SK-N-SH treated with all-trans-retinoic acid at 6 μM for 48 hours (cell line): ENCODE results near the gene SLITRK3.

Experiments used
- ARNTL ChIP-seq: fragments of 450-650 bp; formaldehyde crosslinking; IDR thresholded peaks from 2 replicates; pipeline ENCODE4 v1.5.0; 2020; ENCODE audit warnings: low read depth, mild to moderate bottlenecking, moderate library complexity, borderline replicate concordance
- ISL1 ChIP-seq: fragments of 250-450 bp; sonication (Bioruptor Pico); IDR thresholded peaks from 2 replicates; pipeline ENCODE4 v2.1.2; 2022; ENCODE audit warnings: mild to moderate bottlenecking, moderate library complexity
- RARB ChIP-seq: fragments of 250-450 bp; sonication (Bioruptor Pico); IDR thresholded peaks from 2 replicates; pipeline ENCODE4 v1.8.0; 2021; ENCODE audit warnings: mild to moderate bottlenecking, moderate library complexity
- SNAI2 ChIP-seq: fragments of 250-450 bp; sonication (Bioruptor Pico); IDR thresholded peaks from 2 replicates; pipeline ENCODE4 v1.5.0; 2020; ENCODE audit warnings: mild to moderate bottlenecking, moderate library complexity
- TCF4 ChIP-seq: fragments of 250-450 bp; sonication (Bioruptor Pico); IDR thresholded peaks from 2 replicates; pipeline ENCODE4 v1.8.0; 2021; ENCODE audit warnings: mild to moderate bottlenecking, moderate library complexity, borderline replicate concordance
- TOX ChIP-seq: fragments of 250-450 bp; sonication (Bioruptor Pico); IDR thresholded peaks from 2 replicates; pipeline ENCODE4 v1.8.0; 2021; ENCODE audit warnings: mild to moderate bottlenecking, moderate library complexity, borderline replicate concordance
- ZFP3 ChIP-seq: fragments of 250-450 bp; sonication (Bioruptor Pico); IDR thresholded peaks from 2 replicates; pipeline ENCODE4 v1.5.0; 2020; ENCODE audit warnings: mild to moderate bottlenecking, moderate library complexity
- ZFP30 ChIP-seq: fragments of 450-650 bp; formaldehyde crosslinking; IDR thresholded peaks from 2 replicates; pipeline ENCODE4 v1.5.0; 2022; ENCODE audit warnings: mild to moderate bottlenecking, moderate library complexity
- ZNF565 ChIP-seq: fragments of 450-650 bp; formaldehyde crosslinking; conservative IDR thresholded peaks from 2 replicates; pipeline ENCODE4 v1.5.0; 2020; ENCODE audit warnings: low read depth, mild to moderate bottlenecking, moderate library complexity

DNA sequence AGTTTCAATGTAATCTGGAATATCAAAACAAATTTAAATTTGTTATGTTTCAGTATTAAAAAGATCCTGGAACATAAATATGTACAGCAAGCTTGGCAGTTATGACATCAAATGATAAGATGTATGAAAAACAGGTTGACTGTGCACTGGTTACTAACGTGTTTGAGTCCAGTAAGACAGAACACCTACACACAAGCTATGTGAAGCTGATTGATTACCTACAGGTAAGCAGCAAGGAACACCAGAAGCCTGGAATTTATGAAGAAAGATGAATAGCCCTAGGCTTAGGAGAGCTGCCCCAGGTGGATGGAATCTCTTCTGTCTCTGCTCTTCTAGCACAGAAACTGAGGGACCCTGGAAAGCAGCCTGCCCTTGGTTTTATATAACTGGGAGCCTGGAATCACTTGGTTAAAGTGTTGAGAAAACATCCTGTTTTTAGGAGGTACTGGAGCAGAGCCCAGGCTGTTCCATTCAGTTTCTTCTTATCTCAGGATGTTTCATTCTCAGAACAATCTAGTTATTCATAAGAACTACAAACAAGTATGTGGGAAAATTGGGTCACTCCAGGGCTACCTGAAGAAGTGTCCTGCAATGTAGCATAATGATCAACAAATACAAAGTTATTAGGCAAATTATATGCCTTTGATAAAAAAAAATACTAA, 36.3 kb downstream of the SLITRK3 start:
- no peak for TF ChIP-seq ZNF565 (CRISPR knock-in tag)
- TF ChIP-seq RARB (CRISPR knock-in tag) = no peak
- no peak for TF ChIP-seq ARNTL (CRISPR knock-in tag)
- TF ChIP-seq TOX (CRISPR knock-in tag) = no peak
- TF ChIP-seq ZFP3 (CRISPR knock-in tag) = no peak
- TF ChIP-seq TCF4 = no peak
- TF ChIP-seq ZFP30 = no peak
- no peak for TF ChIP-seq ISL1 (CRISPR knock-in tag)
- no peak for TF ChIP-seq SNAI2 (CRISPR knock-in tag)
